Melanocyte of skin (primary cell): ENCODE results near the gene TTC23. TPM values are rescaled to one million over a fixed set of nuclear protein-coding genes. Genes with fewer than 3 reads are reported as not detected.

ENCODE experiments used
- total RNA-seq, 2 donors: library from RNA; depleted of rRNA; stranded (reverse); fragments of >200 nt; gene quantifications; 2 replicates each; pipeline ENCODE4 v1.2.3, GENCODE V29; 2012

Gene TTC23, protein sequence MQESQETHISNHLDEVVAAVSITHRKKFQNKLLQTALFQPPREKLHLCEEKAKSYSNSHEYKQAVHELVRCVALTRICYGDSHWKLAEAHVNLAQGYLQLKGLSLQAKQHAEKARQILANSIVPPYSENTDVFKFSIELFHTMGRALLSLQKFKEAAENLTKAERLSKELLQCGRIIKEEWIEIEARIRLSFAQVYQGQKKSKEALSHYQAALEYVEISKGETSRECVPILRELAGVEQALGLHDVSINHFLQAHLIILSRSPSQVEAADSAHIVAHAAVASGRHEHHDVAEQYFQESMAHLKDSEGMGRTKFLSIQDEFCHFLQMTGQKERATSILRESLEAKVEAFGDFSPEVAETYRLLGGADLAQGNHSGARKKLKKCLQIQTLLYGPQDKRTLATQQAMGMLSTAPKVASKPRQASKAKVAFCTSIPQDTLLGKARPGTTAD
- total RNA-seq = 10 to 100 TPM; 28.3 to 35.8 TPM

DNA sequence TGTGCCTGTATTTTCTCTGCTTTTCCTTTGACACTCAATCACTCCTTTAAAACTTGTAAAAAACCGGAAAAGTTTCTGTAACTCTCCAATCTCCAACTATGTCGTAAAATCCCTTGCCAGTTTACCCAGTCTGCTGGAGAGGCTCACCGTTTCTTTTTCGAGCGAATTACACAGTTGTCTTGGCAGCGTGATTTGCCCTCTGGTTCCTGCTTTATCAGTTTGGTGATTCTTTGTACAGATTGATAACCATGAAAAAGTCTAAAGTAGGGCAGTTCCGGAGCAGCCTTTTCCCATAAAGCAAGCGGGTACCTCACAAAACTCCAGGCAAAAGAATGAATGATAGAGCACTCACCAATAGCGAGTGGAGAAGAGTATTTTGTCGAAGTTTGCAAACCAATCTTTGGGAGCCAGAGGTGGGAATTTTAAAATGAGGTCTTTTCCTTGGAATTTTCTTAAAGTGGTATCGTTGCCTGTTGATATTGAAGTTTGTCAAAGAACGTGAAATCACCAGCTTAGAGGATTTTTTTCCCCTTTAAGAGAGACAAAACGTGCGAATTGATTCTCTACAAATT, at the start of gene TTC23:
TTC23 (minus strand) TSS at position 312 of the 572 bp plus-strand sequence. CDS start 20,869 bp downstream, outside the sequence.

DNA sequence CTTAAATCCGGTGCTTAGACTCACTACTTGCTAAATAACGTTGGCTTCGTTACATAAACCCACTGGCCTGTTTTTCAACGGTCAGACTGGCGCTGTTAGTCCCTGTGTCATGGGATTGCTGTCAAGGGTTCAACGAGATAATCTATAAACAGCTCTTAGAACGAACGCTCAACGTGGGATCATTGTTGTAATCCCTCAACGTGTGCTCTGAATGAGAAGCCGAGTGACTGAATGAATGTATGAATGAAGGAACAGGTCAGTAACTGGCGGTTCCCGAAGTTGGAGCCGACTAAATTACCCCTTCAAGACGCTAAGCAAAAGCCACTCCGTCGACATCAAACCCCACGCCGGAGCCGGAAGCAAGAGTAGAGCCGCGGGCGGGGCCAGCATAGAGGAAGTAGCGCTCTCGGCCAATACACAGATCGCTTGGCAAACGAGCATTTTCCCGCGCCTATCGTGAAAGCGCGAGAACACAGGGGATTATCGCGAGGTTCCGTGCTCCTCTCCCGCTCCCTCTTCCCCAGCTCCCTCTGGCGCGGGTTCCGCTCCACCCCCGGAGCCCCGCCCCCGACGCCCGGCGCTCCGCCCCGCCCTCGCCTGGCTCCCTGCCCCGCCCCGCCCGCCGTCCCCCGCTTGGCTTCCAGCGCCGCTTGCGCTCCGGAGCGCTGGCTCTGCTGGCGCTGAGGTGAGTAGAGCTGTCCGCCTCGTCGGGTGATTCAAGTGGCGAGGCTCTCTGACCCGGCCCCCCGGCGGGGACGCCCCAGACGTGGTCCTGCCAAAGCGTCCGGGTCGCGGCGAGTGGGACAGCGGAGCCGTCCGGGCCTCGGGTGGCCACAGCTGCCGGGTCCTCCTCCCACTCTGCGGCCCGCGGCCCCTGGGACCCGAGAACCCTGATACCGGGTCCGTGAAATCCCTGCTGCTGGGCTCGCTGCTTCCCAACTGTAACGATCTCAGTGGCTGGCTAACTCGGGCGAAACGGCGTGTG, 1.8 kb upstream of the TTC23 start, which contains the start of gene LRRC28:
LRRC28 (plus strand) TSS at position 625 of the 985 bp plus-strand sequence. CDS start 4,477 bp downstream, outside the sequence.

DNA sequence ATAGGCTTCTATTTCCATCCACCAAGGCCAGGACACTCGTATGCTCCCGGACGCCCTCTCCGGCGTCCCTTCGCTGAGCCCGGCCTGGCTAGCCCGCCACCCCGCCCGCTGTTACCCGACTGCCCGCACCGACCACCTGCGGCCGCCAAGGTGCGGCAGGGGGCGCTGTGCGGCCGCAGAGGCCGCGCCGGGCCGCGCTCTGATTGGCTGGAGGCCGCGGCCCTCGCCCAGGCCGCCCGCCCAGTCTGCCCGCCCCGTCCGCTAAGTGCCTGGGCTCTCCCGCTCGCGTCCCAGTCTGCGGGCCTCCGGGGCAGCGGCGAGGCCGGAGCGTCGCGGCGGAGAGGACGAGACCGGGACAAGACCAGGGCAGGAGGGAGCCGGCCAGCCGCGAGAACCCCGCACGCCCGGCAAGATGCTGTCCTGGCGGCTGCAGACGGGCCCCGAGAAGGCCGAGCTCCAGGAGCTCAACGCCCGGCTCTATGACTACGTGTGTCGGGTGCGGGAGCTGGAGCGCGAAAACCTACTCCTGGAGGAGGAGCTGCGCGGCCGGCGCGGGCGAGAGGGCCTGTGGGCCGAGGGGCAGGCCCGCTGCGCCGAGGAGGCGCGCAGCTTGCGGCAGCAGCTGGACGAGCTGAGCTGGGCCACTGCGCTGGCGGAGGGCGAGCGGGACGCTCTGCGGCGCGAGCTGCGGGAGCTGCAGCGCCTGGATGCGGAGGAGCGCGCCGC, 144.4 kb downstream of the TTC23 start, which contains the start of gene SYNM:
SYNM (plus strand) TSS at position 293 of the 726 bp plus-strand sequence; CDS start at position 413, 120 bp downstream.

Other genes with a start within 250 kb of the TTC23 start
- not detected for gene PGPEP1L, start 241.8 kb downstream of the TTC23 start, total RNA-seq
- 1 to 10 TPM; 3.0 to 3.4 TPM for gene SYNM, start 144.5 kb downstream of the TTC23 start, total RNA-seq
- 10 to 100 TPM; 21.6 to 23.1 TPM for gene LRRC28, start 1.9 kb upstream of the TTC23 start, total RNA-seq